Epithelial cell of esophagus (primary cell): ENCODE data around the gene SMIM36.
"Not testable (repeated sequence)": the region's sequence is repeated elsewhere in the genome, so short reads cannot be mapped to it uniquely, and the experiment has no call there.

Source experiments
- DNase-seq: peaks from one replicate; pipeline ENCODE4 v3.0.0; 2010; ENCODE audit warnings: low read depth
- H3K4me3 ChIP-seq: 2 replicates; pipeline ENCODE4 v1.5.1; 2011; ENCODE audit warnings: mild to moderate bottlenecking, low read length, control low read depth
- TF ChIP-seq, protein P1 (sequence below): IDR thresholded peaks from 2 replicates; pipeline ENCODE4 v1.5.1; 2011; ENCODE audit warnings: low read depth, mild to moderate bottlenecking, low read length, control low read depth, inconsistent platforms; ENCODE audit not compliant: insufficient read depth; ENCODE audit errors: missing control alignments

SMIM36 gene

GRCh38 chr17:55434721-55435120 lies 76.5 kb downstream of the SMIM36 start:
- peak; percentile 44 for DNase-seq
- no peak overlapping the region for H3K4me3 ChIP-seq
- TF ChIP-seq, protein P1, sequence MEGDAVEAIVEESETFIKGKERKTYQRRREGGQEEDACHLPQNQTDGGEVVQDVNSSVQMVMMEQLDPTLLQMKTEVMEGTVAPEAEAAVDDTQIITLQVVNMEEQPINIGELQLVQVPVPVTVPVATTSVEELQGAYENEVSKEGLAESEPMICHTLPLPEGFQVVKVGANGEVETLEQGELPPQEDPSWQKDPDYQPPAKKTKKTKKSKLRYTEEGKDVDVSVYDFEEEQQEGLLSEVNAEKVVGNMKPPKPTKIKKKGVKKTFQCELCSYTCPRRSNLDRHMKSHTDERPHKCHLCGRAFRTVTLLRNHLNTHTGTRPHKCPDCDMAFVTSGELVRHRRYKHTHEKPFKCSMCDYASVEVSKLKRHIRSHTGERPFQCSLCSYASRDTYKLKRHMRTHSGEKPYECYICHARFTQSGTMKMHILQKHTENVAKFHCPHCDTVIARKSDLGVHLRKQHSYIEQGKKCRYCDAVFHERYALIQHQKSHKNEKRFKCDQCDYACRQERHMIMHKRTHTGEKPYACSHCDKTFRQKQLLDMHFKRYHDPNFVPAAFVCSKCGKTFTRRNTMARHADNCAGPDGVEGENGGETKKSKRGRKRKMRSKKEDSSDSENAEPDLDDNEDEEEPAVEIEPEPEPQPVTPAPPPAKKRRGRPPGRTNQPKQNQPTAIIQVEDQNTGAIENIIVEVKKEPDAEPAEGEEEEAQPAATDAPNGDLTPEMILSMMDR: no peak

GRCh38 chr17:55433629-55434422 lies 77.4 kb downstream of the SMIM36 start:
- TF ChIP-seq, protein P1: no peak
- H3K4me3 ChIP-seq: no peak overlapping the region
- DNase-seq: peak; percentile 96

- H3K4me3 ChIP-seq: no peak overlapping the region
- TF ChIP-seq, protein P1: no peak
- DNase-seq: peak; percentile 97
Measured at GRCh38 chr17:55433029-55433628, 78.1 kb downstream of the SMIM36 start.

GRCh38 chr17:55432358-55433028 lies 78.8 kb downstream of the SMIM36 start:
- DNase-seq: peak; percentile 29
- H3K4me3 ChIP-seq: no peak overlapping the region
- TF ChIP-seq, protein P1: no peak

DNA sequence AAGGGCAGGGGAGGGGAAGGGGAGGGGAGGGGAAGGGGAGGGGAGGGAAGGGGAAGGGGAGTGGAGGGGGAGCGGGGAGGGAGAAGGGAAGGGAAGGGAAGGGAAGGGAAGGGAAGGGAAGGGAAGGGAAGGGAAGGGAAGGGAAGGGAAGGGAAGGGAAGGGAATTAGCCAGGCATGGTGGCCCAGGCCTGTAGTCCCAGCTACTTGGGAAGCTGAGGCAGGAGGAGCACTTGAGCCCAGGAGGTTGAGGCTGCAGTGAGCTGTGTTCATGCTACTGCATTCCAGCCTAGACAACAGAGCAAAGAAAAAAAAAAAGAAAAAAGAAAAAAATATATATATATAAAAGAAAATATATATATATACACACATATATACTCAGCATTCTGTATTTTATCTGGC lies 79.3 kb downstream of the SMIM36 start:
- DNase-seq, H3K4me3 ChIP-seq: not testable (repeated sequence)

GRCh38 chr17:55430541-55431288 lies 80.5 kb downstream of the SMIM36 start:
- DNase-seq: peak; percentile 52
- H3K4me3 ChIP-seq: no peak overlapping the region
- TF ChIP-seq, protein P1: no peak

- TF ChIP-seq, protein P1: no peak
- DNase-seq: no peak
Measured at GRCh38 chr17:55427587-55427882, 83.7 kb downstream of the SMIM36 start.

More at GRCh38 chr17:55427587-55427882, 83.7 kb downstream of the SMIM36 start:
- H3K4me3 ChIP-seq: no peak overlapping the region
